Ovary (tissue), 9 donors: Measurements from ENCODE around the gene AADACL4. TPM values are rescaled to one million over a fixed set of nuclear protein-coding genes. Genes with fewer than 3 reads are reported as not detected.

Experiments used
- DNase-seq, 5 donors: peaks; one replicate each; pipeline ENCODE4 v3.0.0-alpha.2; 2019 to 2020
- H3K27ac ChIP-seq, 2 donors: fragments of 200-600 bp; one replicate each; pipeline versions ENCODE4 v1.5.1 to v1.8.0; 2019 to 2022
- H3K27me3 ChIP-seq: fragments of 200-600 bp; one replicate; pipeline ENCODE4 v1.8.0; 2022
- H3K36me3 ChIP-seq: fragments of 200-600 bp; sonication (generic); one replicate; pipeline ENCODE4 v1.5.1; 2019
- H3K4me1 ChIP-seq: one replicate; pipeline ENCODE4 v1.8.1; 2013; ENCODE audit warnings: mild to moderate bottlenecking, moderate library complexity; ENCODE audit not compliant: insufficient read depth
- H3K4me3 ChIP-seq: fragments of 200-600 bp; sonication (generic); one replicate; pipeline ENCODE4 v1.5.1; 2017
- H3K9me3 ChIP-seq, 2 donors: fragments of 200-600 bp in 1 of 2; sonication (generic) in 1 of 2; one replicate each; pipeline versions ENCODE4 v1.5.1 to v1.8.1; 2013 to 2019; ENCODE audit warnings: mild to moderate bottlenecking in 1 of 2, moderate library complexity in 1 of 2
- EP300 ChIP-seq: sonication (generic); formaldehyde crosslinking; IDR thresholded peaks from one replicate; pipeline ENCODE4 v1.6.1; 2017; ENCODE audit warnings: antibody characterized with exemption
- POLR2A ChIP-seq: fragments of 450-650 bp; IDR thresholded peaks from one replicate; pipeline ENCODE4 v1.6.1; 2017; ENCODE audit warnings: antibody characterized with exemption, mild to moderate bottlenecking, moderate library complexity
- WGBS, 3 donors: extraction: QIAGEN DNeasy Blood & Tissue Kit in 1 of 3; methylation state at CpG; one replicate each; pipeline versions ENCODE4 v1.1.5 to v1.1.7; 2013 to 2017; 5-methylcytosine and 5-hydroxymethylcytosine counted together
- intact Hi-C, 4 donors: fragments of 100-400 bp; cut with DNase I; formaldehyde crosslinking; loops; one replicate each; pipeline versions ENCODE4 v1.11.0 to v1.15.1; 2022 to 2023
- polyA plus RNA-seq, 2 donors: library from polyadenylated mRNA; stranded (reverse); fragments of 200-250 nt in 1 of 2; fragments of 350-450 nt in 1 of 2; fragmentation: Illumina TruSeq in 1 of 2; extraction: RNeasy Lipid Tissue Mini Kit (QIAGEN cat#74804) in 1 of 2; gene quantifications; one replicate each; pipeline ENCODE4 v1.2.3, GENCODE V29; 2013 to 2014
- total RNA-seq, 7 donors: library from RNA; depleted of rRNA in 2 of 7; stranded (reverse); fragments of >200 nt in 2 of 7; fragmentation: NEBNext Ultra II Directional in 3 of 7; extraction: Animal tissue kit (Norgen Biotek cat#: 25700) in 3 of 7; gene quantifications; one replicate each; pipeline versions ENCODE4 v1.1.0 to v1.2.4, GENCODE V29; 2016 to 2023
- TF ChIP-seq, protein P1 (sequence below), 3 donors: fragments of 450-650 bp in 2 of 3; fragments of 200-600 bp in 1 of 3; IDR thresholded peaks; one replicate each; pipeline versions ENCODE4 v1.5.1 to v1.8.0; 2016 to 2022; ENCODE audit warnings: antibody characterized with exemption in 3 of 3, mild to moderate bottlenecking in 1 of 3
- donor health status: DM: no; HTN: no; CAD: no; lungs with moderate emphysema.
- donor health status: DM: no; HTN: no; CAD: no.
- donor health status: Bipolar disorder and iron deficiency.
- donor health status: DM: yes; HTN: yes; CAD: no.
- donor health status: DM: no; HTN: no; CAD: no.
- donor health status: DM: yes; HTN: yes; CAD: no.

Gene AADACL4
- total and polyA plus RNA-seq, 9 donors: 0.38 TPM; not detected in 8

DNA sequence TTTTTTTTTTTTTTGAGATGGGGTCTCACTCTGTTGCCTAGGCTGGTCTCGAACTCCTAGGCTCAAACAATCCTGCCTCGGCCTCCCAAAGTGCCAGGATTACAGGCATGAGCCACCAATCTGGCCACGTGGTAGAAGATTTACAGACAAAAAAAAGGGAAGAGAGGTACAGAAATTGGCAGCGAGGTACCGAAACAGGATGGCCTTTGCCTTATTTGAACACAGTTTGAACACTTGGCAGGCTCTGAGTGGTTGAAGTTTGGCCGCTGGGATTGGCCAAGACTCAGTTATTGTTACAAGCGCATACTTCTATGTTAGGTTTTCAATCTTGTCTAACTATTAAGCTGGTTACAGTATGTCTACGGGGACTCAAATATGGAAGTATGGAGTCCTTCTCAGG, 6.2 kb upstream of the AADACL4 start:
- H3K27me3 ChIP-seq: no peaks in the 10 kb centered on the region
- no peaks in the 10 kb centered on the region for H3K9me3 ChIP-seq
- H3K27ac ChIP-seq: no peak overlapping the region
- peaks cover 8% of the 10 kb centered on the region for H3K4me1 ChIP-seq
- TF ChIP-seq EP300 (no peak), POLR2A (no peak)
- TF ChIP-seq, protein P1, sequence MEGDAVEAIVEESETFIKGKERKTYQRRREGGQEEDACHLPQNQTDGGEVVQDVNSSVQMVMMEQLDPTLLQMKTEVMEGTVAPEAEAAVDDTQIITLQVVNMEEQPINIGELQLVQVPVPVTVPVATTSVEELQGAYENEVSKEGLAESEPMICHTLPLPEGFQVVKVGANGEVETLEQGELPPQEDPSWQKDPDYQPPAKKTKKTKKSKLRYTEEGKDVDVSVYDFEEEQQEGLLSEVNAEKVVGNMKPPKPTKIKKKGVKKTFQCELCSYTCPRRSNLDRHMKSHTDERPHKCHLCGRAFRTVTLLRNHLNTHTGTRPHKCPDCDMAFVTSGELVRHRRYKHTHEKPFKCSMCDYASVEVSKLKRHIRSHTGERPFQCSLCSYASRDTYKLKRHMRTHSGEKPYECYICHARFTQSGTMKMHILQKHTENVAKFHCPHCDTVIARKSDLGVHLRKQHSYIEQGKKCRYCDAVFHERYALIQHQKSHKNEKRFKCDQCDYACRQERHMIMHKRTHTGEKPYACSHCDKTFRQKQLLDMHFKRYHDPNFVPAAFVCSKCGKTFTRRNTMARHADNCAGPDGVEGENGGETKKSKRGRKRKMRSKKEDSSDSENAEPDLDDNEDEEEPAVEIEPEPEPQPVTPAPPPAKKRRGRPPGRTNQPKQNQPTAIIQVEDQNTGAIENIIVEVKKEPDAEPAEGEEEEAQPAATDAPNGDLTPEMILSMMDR (IDR thresholded peaks at IDR 0.05): no peak
- intact Hi-C loops: no loop called here
- no peaks in the 10 kb centered on the region for H3K36me3 ChIP-seq
- WGBS, 3 donors: 84 to 91% (median 90%) methylated on average over 8 of the region's 8 CpGs
- DNase-seq: no peak
- H3K4me3 ChIP-seq: no peak overlapping the region

DNA sequence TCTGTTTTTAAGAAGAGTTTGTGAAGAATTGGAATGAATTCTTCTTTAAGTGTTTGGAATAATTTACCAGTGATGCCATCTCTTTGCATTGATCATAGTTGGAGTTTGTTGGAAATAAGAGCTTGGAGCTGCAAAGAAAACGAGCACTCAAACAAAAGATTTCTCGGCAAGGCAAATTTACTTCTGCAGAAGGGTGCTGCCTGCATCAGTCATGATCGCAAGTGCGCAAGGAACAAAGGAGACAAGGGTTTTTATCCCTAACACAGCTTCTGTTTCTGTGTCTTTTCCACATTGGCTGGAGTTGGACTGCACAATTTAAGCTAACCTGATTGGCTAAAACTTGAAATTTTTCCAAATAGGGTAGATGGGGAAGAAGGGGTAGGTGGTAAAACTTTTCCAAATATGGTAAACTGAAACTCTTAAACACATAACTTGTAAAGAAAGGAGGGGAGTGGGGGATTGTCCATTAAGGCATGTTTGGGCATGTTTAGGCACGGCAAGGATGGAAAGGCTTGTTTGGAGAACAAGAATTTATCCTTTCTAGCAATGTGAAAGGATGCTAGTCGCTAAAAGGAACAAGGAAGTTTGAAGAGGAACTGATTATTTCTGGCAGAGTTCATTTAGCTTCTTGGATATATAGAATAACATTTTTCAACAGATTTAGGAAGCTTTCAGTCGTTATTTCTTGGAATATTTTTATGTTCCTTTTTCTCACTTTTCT, 3.5 kb upstream of the AADACL4 start:
- Histone ChIP-seq H3K9me3 (no peaks in the 10 kb centered on the region), H3K36me3 (no peaks in the 10 kb centered on the region), H3K27me3 (no peaks in the 10 kb centered on the region), H3K4me3 (no peak overlapping the region), H3K27ac (no peak overlapping the region), H3K4me1 (peaks cover 8% of the 10 kb centered on the region)
- WGBS, 3 donors: 90 to 92% (median 91%) methylated on average over 7 of the region's 7 CpGs
- DNase-seq: no peak
- TF ChIP-seq POLR2A: no peak
- TF ChIP-seq, protein P1 (IDR thresholded peaks at IDR 0.05): no peak
- no peak for TF ChIP-seq EP300
- intact Hi-C loops: no loop called here

DNA sequence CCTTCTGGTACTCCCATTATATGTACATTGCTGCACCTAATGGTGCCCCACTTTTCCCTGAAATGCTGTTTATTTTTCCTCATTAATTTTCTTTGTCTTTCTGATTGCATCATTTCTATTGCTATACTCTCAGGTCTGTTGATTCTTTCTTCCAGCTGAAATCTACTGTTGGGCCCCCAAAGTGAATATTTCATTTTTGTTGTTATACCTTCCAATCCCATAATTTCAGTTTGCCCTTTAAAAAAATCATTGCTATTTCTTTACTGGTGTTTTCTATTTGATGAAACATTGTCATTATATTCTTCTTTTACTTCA, 3.0 kb upstream of the AADACL4 start:
- TF ChIP-seq EP300: no peak
- no peak for TF ChIP-seq POLR2A
- TF ChIP-seq, protein P1 (IDR thresholded peaks at IDR 0.05): no peak
- Histone ChIP-seq H3K27me3 (no peaks in the 10 kb centered on the region), H3K4me1 (peaks cover 8% of the 10 kb centered on the region), H3K36me3 (no peaks in the 10 kb centered on the region), H3K27ac (no peak overlapping the region), H3K4me3 (no peak overlapping the region), H3K9me3 (no peaks in the 10 kb centered on the region)
- intact Hi-C loops: no loop called here
- DNase-seq: no peak

DNA sequence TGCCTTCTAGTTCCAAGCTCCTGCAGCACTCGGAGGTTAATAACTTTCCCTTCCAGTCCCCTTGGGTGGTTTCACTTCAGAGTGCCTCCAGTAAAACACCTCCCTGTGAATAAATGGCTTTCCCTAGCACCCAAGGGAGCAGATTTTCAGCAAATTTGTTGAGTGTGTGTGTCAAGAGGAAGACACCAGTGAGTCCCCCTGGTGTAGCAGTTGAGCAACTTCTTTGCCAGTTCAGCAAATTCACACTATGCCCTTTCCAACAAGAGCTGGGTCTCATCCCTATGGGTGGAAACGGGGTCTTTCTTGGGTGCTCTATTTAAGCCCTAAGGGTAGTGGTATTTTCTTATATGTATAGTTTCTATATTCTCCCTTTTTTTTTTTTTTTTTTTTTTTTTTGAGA, 806 bp upstream of the AADACL4 start:
- TF ChIP-seq, protein P1 (IDR thresholded peaks at IDR 0.05): no peak
- TF ChIP-seq EP300: no peak
- no peak for TF ChIP-seq POLR2A

More for the DNA sequence above, 806 bp upstream of the AADACL4 start:
- no peak for DNase-seq
- Histone ChIP-seq H3K4me1 (no peaks in the 10 kb centered on the region), H3K4me3 (no peak overlapping the region), H3K9me3 (no peaks in the 10 kb centered on the region), H3K27ac (no peak overlapping the region), H3K27me3 (no peaks in the 10 kb centered on the region), H3K36me3 (no peaks in the 10 kb centered on the region)
- intact Hi-C loops: no loop called here
- WGBS, 3 donors: 95 to 96% (median 96%) methylated on average over 2 of the region's 2 CpGs
